Tongue (tissue), 2 donors: ENCODE results near the gene CHMP2A. TPM values are rescaled to one million over a fixed set of nuclear protein-coding genes. Genes with fewer than 3 reads are reported as not detected.
"Not testable (repeated sequence)": the region's sequence is repeated elsewhere in the genome, so short reads cannot be mapped to it uniquely, and the experiment has no call there.

Experiments used
- DNase-seq: peaks from one replicate; pipeline ENCODE4 v3.0.0-alpha.2; 2015
- total RNA-seq: library from RNA; depleted of rRNA; stranded (reverse); fragments of >200 nt; gene quantifications from one replicate; pipeline ENCODE4 v1.2.3, GENCODE V29; 2014

Gene CHMP2A
- total RNA-seq, 1 donor from 2014 or later: 49.4 TPM

- no peak for DNase-seq
Measured at GRCh38 chr19:58555369-58555885, 522 bp upstream of the CHMP2A start.

- no peak for DNase-seq
Measured at GRCh38 chr19:58553799-58554493, 959 bp downstream of the CHMP2A start.

GRCh38 chr19:58552655-58553054 is 2.2 kb downstream of the CHMP2A start:
- no peak for DNase-seq

- no peak for DNase-seq
Measured at GRCh38 chr19:58551577-58552471, 3.1 kb downstream of the CHMP2A start.

- DNase-seq: no peak
Measured at GRCh38 chr19:58551123-58551497, 3.8 kb downstream of the CHMP2A start.

GRCh38 chr19:58550362-58551122 is 4.4 kb downstream of the CHMP2A start:
- DNase-seq: no peak

GRCh38 chr19:58549664-58550361 is 5.1 kb downstream of the CHMP2A start:
- DNase-seq: no peak

GRCh38 chr19:58548859-58549663 is 5.8 kb downstream of the CHMP2A start:
- no peak for DNase-seq

GRCh38 chr19:58547323-58548312 is 7.3 kb downstream of the CHMP2A start:
- no peak for DNase-seq

- DNase-seq: no peak
Measured at GRCh38 chr19:58546019-58546530, 8.8 kb downstream of the CHMP2A start.

GRCh38 chr19:58545286-58546018 is 9.5 kb downstream of the CHMP2A start:
- DNase-seq: no peak

- peak; percentile 87 for DNase-seq
Measured at GRCh38 chr19:58544591-58545285, 10.2 kb downstream of the CHMP2A start.

- peak; percentile 100 for DNase-seq
Measured at GRCh38 chr19:58543826-58544590, 10.9 kb downstream of the CHMP2A start, which contains the start of gene TRIM28. TRIM28 (plus strand) TSS chr19:58544064; CDS start chr19:58544758, 694 bp downstream.

GRCh38 chr19:58542641-58543372 is 12.1 kb downstream of the CHMP2A start:
- DNase-seq: not testable (repeated sequence)

GRCh38 chr19:58539169-58539559 is 15.7 kb downstream of the CHMP2A start:
- DNase-seq: not testable (repeated sequence)
